Pancreas (tissue), 10 donors: ENCODE data around the gene ELL2. TPM values are rescaled to one million over a fixed set of nuclear protein-coding genes. Genes with fewer than 3 reads are reported as not detected.

Experiments used
- ATAC-seq, 4 donors: fragments of 200-7000 bp; cut with Tn5 transposase; one replicate each; pipeline versions ENCODE4 v1.8.0 to v1.9.1; 2020; ENCODE audit warnings: mild to moderate bottlenecking in 4 of 4, moderate library complexity in 4 of 4
- DNase-seq, 6 donors: peaks; one replicate each; pipeline ENCODE4 v3.0.0-alpha.2; 2020
- FAIRE-seq: peaks from 2 replicates; lab custom pipeline; 2012; peaks lifted over from hg19 to GRCh38; lab: Jason Lieb, UNC
- H3K27ac ChIP-seq, 4 donors: fragments of 200-600 bp; sonication (generic); 1 replicate in 3 of 4; 2 replicates in 1 of 4; pipeline versions ENCODE4 v1.5.0 to v1.8.0; 2020
- H3K27me3 ChIP-seq, 4 donors: fragments of 200-600 bp; one replicate each; pipeline ENCODE4 v1.8.0; 2021
- H3K36me3 ChIP-seq, 3 donors: fragments of 200-600 bp; sonication (generic) in 1 of 3; one replicate each; pipeline versions ENCODE4 v1.5.0 to v1.8.0; 2020 to 2021
- H3K4me1 ChIP-seq, 3 donors: fragments of 200-600 bp; one replicate each; pipeline ENCODE4 v1.8.0; 2021
- H3K4me3 ChIP-seq, 4 donors: fragments of 200-600 bp; sonication (generic) in 2 of 4; one replicate each; pipeline versions ENCODE4 v1.5.0 to v1.8.0; 2020 to 2021
- H3K9me3 ChIP-seq, 4 donors: fragments of 200-600 bp; one replicate each; pipeline ENCODE4 v1.8.0; 2021
- CTCF ChIP-seq, 4 donors: fragments of 200-600 bp; sonication (generic) in 3 of 4; IDR thresholded peaks; one replicate each; pipeline versions ENCODE4 v1.5.0 to v1.8.0; 2021; ENCODE audit warnings: antibody characterized with exemption in 4 of 4
- WGBS, 2 donors: extraction: QIAGEN DNeasy Blood & Tissue Kit; methylation state at CpG; one replicate each; pipeline ENCODE4 v1.1.7; 2013; 5-methylcytosine and 5-hydroxymethylcytosine counted together
- intact Hi-C, 3 donors: fragments of 100-400 bp; cut with DNase I; formaldehyde crosslinking; loops; one replicate each; pipeline versions ENCODE4 v1.11.1 to v1.14.2; 2022
- polyA plus RNA-seq, 2 donors: library from polyadenylated mRNA; stranded (reverse); fragments of 200-250 nt; gene quantifications; one replicate each; pipeline ENCODE4 v1.2.3, GENCODE V29; 2013
- total RNA-seq, 6 donors: library from RNA; stranded (reverse); fragmentation: NEBNext Ultra II Directional in 4 of 6; extraction: Animal tissue kit (Norgen Biotek cat#: 25700) in 4 of 6; gene quantifications; one replicate each; pipeline versions ENCODE4 v1.2.1 to v1.2.4, GENCODE V29; 2021 to 2023
- donor health status: healthy with polysubstance abuse.
- donor health status: DM: no; HTN: no; CAD: no; lungs with moderate emphysema.
- donor health status: DM: no; HTN: no; CAD: no.
- donor health status: control.
- donor health status: control.
- donor health status: Bipolar disorder and iron deficiency.
- donor health status: DM: yes; HTN: yes; CAD: no.
- donor health status: DM: no; HTN: no; CAD: no.
- donor health status: DM: no; HTN: no; CAD: no.
- donor health status: DM: yes; HTN: yes; CAD: no.

The ELL2 gene
- total and polyA plus RNA-seq, 8 donors = 21.0 to 92.8 (median 76.8) TPM

- Histone ChIP-seq H3K27ac (peak overlapping the region in 2 of 4 donors; percentile 83 to 91), H3K27me3 (no peaks in the 10 kb centered on the region), H3K9me3 (no peaks in the 10 kb centered on the region), H3K36me3 (no peaks in the 10 kb centered on the region), H3K4me3 (no peak overlapping the region), H3K4me1 (peaks cover 12 to 26% (median 15%) of the 10 kb centered on the region in 3 donors)
- FAIRE-seq = no peak
- ATAC-seq = peak in 1 of 4 donors; percentile 7
- DNase-seq = no peak
- no peak for TF ChIP-seq CTCF (IDR thresholded peaks at IDR 0.05)
- 91 to 97% methylated on average over 1 of the region's 1 CpG for WGBS, 2 donors
- intact Hi-C loops = no loop called here
These were observed 125.1 kb downstream of the ELL2 start for GRCh38 chr5:95836544-95836943.

DNA sequence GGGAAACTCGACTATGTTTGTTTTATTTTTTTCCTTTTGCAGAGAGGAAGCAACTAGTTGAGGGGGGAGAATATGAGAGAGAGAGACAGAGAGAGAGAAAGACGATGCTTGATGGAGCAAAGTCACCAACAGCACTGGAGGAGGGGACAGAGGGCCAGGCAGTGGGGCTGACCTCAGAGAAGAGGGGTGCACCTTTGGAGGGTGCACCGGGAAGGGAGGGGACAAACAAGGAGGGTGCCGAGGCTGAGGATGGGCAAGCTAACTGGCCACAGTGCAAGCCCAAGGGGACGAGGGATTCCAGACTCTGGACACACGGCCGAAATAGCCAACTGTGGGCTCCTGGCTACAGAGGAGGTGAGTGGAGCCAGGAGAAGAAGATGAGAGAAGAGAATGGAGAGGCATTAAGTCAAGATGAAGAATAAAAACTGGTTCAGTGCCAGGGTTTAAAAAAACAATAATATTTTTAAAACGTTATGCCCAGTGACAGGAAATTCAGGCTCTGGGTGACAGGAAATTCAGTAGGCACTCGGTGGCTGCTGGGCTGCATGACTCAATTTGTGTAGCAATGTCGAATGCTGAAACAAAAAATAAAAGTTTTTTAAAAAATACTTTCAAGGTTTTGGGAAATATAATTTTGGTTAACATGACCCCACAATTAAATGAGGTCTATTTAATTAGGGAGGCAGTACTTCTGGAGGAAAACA, 125.8 kb downstream of the ELL2 start:
- no peak for TF ChIP-seq CTCF (IDR thresholded peaks at IDR 0.05)
- peak overlapping the region in 2 of 4 donors; percentile 48 to 63 for H3K4me3 ChIP-seq
- no peak for FAIRE-seq
- intact Hi-C loops = no loop called here
- peak overlapping the region in 2 of 4 donors; percentile 83 to 91 for H3K27ac ChIP-seq
- ATAC-seq = peak in 2 of 4 donors; percentile 4 to 24
- H3K4me1 ChIP-seq = peaks cover 12 to 26% (median 15%) of the 10 kb centered on the region in 3 donors
- H3K9me3 ChIP-seq = no peaks in the 10 kb centered on the region
- DNase-seq = peak in 1 of 6 donors; percentile 43
- 45 to 54% methylated on average over 10 of the region's 10 CpGs for WGBS, 2 donors
- no peaks in the 10 kb centered on the region for H3K36me3 ChIP-seq
- no peaks in the 10 kb centered on the region for H3K27me3 ChIP-seq

Other genes with a start within 250 kb of the ELL2 start
- gene RHOBTB3, start 230.5 kb downstream of the ELL2 start, total RNA-seq = 100 to 1,000 TPM in 3 of 6 donors, 10 to 100 TPM in 3; 59.6 to 190 (median 93.7) TPM
- gene RHOBTB3, start 230.5 kb downstream of the ELL2 start, polyA plus RNA-seq = 10 to 100 TPM; 32.5 to 54.8 TPM
- gene GLRX, start 139.1 kb downstream of the ELL2 start, total RNA-seq = 10 to 100 TPM in 1 of 6 donors, 1 to 10 TPM in 5; 1.7 to 11.2 (median 4.4) TPM
- gene GLRX, start 139.1 kb downstream of the ELL2 start, polyA plus RNA-seq = 10 to 100 TPM; 15.7 to 20.9 TPM